Gastrocnemius medialis (tissue), 4 donors: ENCODE results near the gene KDM5B. TPM values are rescaled to one million over a fixed set of nuclear protein-coding genes. Genes with fewer than 3 reads are reported as not detected.
"Not testable (repeated sequence)": the region's sequence is repeated elsewhere in the genome, so short reads cannot be mapped to it uniquely, and the experiment has no call there.

Experiments used
- ATAC-seq, 2 donors: fragments of 150-250 bp; one replicate each; pipeline ENCODE4 v1.9.1; 2016
- DNase-seq, 2 donors: peaks; one replicate each; pipeline ENCODE4 v3.0.0-alpha.2; 2019
- H3K27ac ChIP-seq, 4 donors: fragments of 200-600 bp; sonication (generic); 1 replicate in 1 of 4; 2 replicates in 3 of 4; pipeline ENCODE4 v1.5.1; 2016 to 2018; ENCODE audit warnings: mild to moderate bottlenecking in 2 of 4, moderate library complexity in 1 of 4
- H3K27me3 ChIP-seq, 3 donors: fragments of 200-600 bp; sonication (generic) in 2 of 3; 1 replicate in 1 of 3; 2 replicates in 2 of 3; pipeline versions ENCODE4 v1.5.1 to v1.6.0; 2016 to 2019; ENCODE audit warnings: mild to moderate bottlenecking in 1 of 3, moderate library complexity in 1 of 3
- H3K36me3 ChIP-seq, 2 donors: fragments of 200-600 bp; sonication (generic) in 1 of 2; one replicate each; pipeline ENCODE4 v1.5.1; 2017 to 2018
- H3K4me1 ChIP-seq, 2 donors: fragments of 200-600 bp; sonication (generic) in 1 of 2; one replicate each; pipeline ENCODE4 v1.5.1; 2016 to 2017; ENCODE audit warnings: mild to moderate bottlenecking in 2 of 2
- H3K4me3 ChIP-seq, 4 donors: fragments of 200-600 bp; sonication (generic) in 3 of 4; 1 replicate in 1 of 4; 2 replicates in 3 of 4; pipeline ENCODE4 v1.5.1; 2016 to 2019; ENCODE audit warnings: mild to moderate bottlenecking in 2 of 4
- H3K9me3 ChIP-seq, 3 donors: fragments of 200-600 bp; sonication (generic) in 2 of 3; 1 replicate in 1 of 3; 2 replicates in 2 of 3; pipeline ENCODE4 v1.5.1; 2016 to 2019
- CTCF ChIP-seq, 5 experiments: fragments of 450-650 bp in 3 of 5; fragments of 200-600 bp in 2 of 5; sonication (generic) in 2 of 5; IDR thresholded peaks in 4 of 5; conservative IDR thresholded peaks in 1 of 5; 1 replicate in 4 of 5; 2 replicates in 1 of 5; pipeline ENCODE4 v1.5.1; 2016 to 2019; ENCODE audit warnings: antibody characterized with exemption in 5 of 5, mild to moderate bottlenecking in 3 of 5, moderate library complexity in 3 of 5
- POLR2A ChIP-seq, 2 donors: fragments of 450-650 bp; IDR thresholded peaks; one replicate each; pipeline ENCODE4 v1.6.1; 2017; ENCODE audit warnings: antibody characterized with exemption in 2 of 2, mild to moderate bottlenecking in 2 of 2, moderate library complexity in 2 of 2
- in situ Hi-C, 4 donors: fragments of 200-750 bp; cut with MboI; loops; one replicate each; pipeline versions ENCODE4 v1.15.0 to v1.8.0; 2017; ENCODE audit warnings: low sequenced_read_pairs in 4 of 4
- intact Hi-C: fragments of 100-400 bp; cut with DNase I; formaldehyde crosslinking; loops from one replicate; pipeline ENCODE4 v1.15.1; 2023; ENCODE audit warnings: low total_unique reads
- total RNA-seq, 4 donors: library from RNA; depleted of rRNA; stranded (reverse); fragments of >200 nt; gene quantifications; one replicate each; pipeline versions ENCODE4 v1.1.0 to v1.2.3, GENCODE V29; 2016

Gene KDM5B
- total RNA-seq, 4 donors from 2014 or later: 10.7 to 17.1 (median 13.7) TPM

- peaks cover 0 to 90% of the 10 kb centered on the region in 2 donors for H3K36me3 ChIP-seq
- TF ChIP-seq POLR2A (IDR thresholded peaks at IDR 0.05): no peak
- TF ChIP-seq CTCF (IDR thresholded peaks at IDR 0.05 in 4 of 5, conservative IDR thresholded peaks at IDR 0.05 in 1 of 5): no peak
Observed at GRCh38 chr1:202733251-202733650, 75.0 kb downstream of the KDM5B start.

GRCh38 chr1:202728951-202729350 is 79.3 kb downstream of the KDM5B start:
- Histone ChIP-seq H3K9me3 (no peaks in the 10 kb centered on the region), H3K27me3 (no peaks in the 10 kb centered on the region), H3K4me1 (no peaks in the 10 kb centered on the region), H3K4me3 (no peak overlapping the region), H3K27ac (no peak overlapping the region), H3K36me3 (peaks cover 0 to 76% of the 10 kb centered on the region in 2 donors)
- no peak for DNase-seq
- TF ChIP-seq CTCF (IDR thresholded peaks at IDR 0.05 in 4 of 5, conservative IDR thresholded peaks at IDR 0.05 in 1 of 5): no peak
- no peak for TF ChIP-seq POLR2A (IDR thresholded peaks at IDR 0.05)
- in situ Hi-C loops: loop anchor here in 1 of 4 donors (10.0 kb wide), 1 partner anchor 544 kb away; no protein-coding TSS in a partner anchor
- ATAC-seq: no peak
- intact Hi-C loops: no loop called here

More at GRCh38 chr1:202733251-202733650, 75.0 kb downstream of the KDM5B start:
- H3K4me3 ChIP-seq: no peak overlapping the region
- H3K4me1 ChIP-seq: no peaks in the 10 kb centered on the region
- no peak for DNase-seq
- H3K9me3 ChIP-seq: no peaks in the 10 kb centered on the region
- intact Hi-C loops (no loop called here), in situ Hi-C loops (no loop called here)
- no peak overlapping the region for H3K27ac ChIP-seq
- no peaks in the 10 kb centered on the region for H3K27me3 ChIP-seq
- no peak for ATAC-seq

GRCh38 chr1:202725526-202725925 is 82.7 kb downstream of the KDM5B start:
- ATAC-seq: no peak
- no peak overlapping the region for H3K4me3 ChIP-seq
- DNase-seq: no peak
- no peak overlapping the region for H3K27ac ChIP-seq
- in situ Hi-C loops (loop anchor here in 1 of 4 donors (10.0 kb wide), 1 partner anchor 541 kb away; no protein-coding TSS in a partner anchor), intact Hi-C loops (no loop called here)
- peaks cover 0 to 43% of the 10 kb centered on the region in 2 donors for H3K36me3 ChIP-seq
- no peaks in the 10 kb centered on the region for H3K4me1 ChIP-seq
- H3K9me3 ChIP-seq: no peaks in the 10 kb centered on the region
- TF ChIP-seq CTCF (IDR thresholded peaks at IDR 0.05 in 4 of 5, conservative IDR thresholded peaks at IDR 0.05 in 1 of 5): no peak
- no peaks in the 10 kb centered on the region for H3K27me3 ChIP-seq

GRCh38 chr1:202723708-202724107 is 84.5 kb downstream of the KDM5B start:
- Histone ChIP-seq H3K27ac (no peak overlapping the region), H3K4me3 (no peak overlapping the region), H3K4me1 (no peaks in the 10 kb centered on the region), H3K36me3 (peaks cover 0 to 24% of the 10 kb centered on the region in 2 donors), H3K9me3 (no peaks in the 10 kb centered on the region), H3K27me3 (no peaks in the 10 kb centered on the region)
- TF ChIP-seq CTCF (IDR thresholded peaks at IDR 0.05 in 4 of 5, conservative IDR thresholded peaks at IDR 0.05 in 1 of 5) (no peak), POLR2A (IDR thresholded peaks at IDR 0.05) (no peak)
- intact Hi-C loops (no loop called here), in situ Hi-C loops (loop anchor here (10.0 to 25.0 kb wide), 4 partner anchors 236 to 539 kb away; partner anchors contain the start of genes PPP1R12B (in 3 of the 4) and UBE2T (in 3 of the 4))
- ATAC-seq (no peak), DNase-seq (no peak)

- in situ Hi-C loops: loop anchor here (10.0 to 25.0 kb wide), 4 partner anchors 236 to 538 kb away; partner anchors contain the start of genes PPP1R12B (in 3 of the 4) and UBE2T (in 3 of the 4)
- H3K36me3 ChIP-seq: peaks cover 0 to 18% of the 10 kb centered on the region in 2 donors
- H3K9me3 ChIP-seq, H3K4me3 ChIP-seq, intact Hi-C loops, ATAC-seq, H3K4me1 ChIP-seq, DNase-seq, H3K27ac ChIP-seq, H3K27me3 ChIP-seq: not testable (repeated sequence)
Observed at GRCh38 chr1:202723046-202723445, 85.2 kb downstream of the KDM5B start.
